HG03354 (cell line): ENCODE measurements around the gene NUP43.
"Not testable (repeated sequence)": the region's sequence is repeated elsewhere in the genome, so short reads cannot be mapped to it uniquely, and the experiment has no call there.

Source experiments
- ATAC-seq: cut with Tn5 transposase; IDR thresholded peaks from one replicate; pipeline ENCODE4 v1.9.1; 2021; ENCODE audit warnings: mild to moderate bottlenecking; ENCODE audit not compliant: unreplicated experiment, poor library complexity, severe bottlenecking

NUP43 gene

GRCh38 chr6:149746147-149746946 is at the start of gene NUP43:
NUP43 (minus strand) TSS chr6:149746529; CDS start chr6:149746495, 34 bp downstream.
- ATAC-seq: peak; percentile 62

GRCh38 chr6:149783551-149783950 is 37.2 kb upstream of the NUP43 start:
- ATAC-seq: no peak

GRCh38 chr6:149782337-149782736 is 36.0 kb upstream of the NUP43 start:
- no peak for ATAC-seq

GRCh38 chr6:149781715-149782114 is 35.4 kb upstream of the NUP43 start:
- ATAC-seq: no peak

- ATAC-seq: no peak
Measured at GRCh38 chr6:149779644-149779963, 33.3 kb upstream of the NUP43 start.

- ATAC-seq: no peak
Measured at GRCh38 chr6:149777624-149778023, 31.3 kb upstream of the NUP43 start.

- ATAC-seq: no peak
Measured at GRCh38 chr6:149771925-149772324, 25.6 kb upstream of the NUP43 start.

GRCh38 chr6:149771185-149771584 is 24.9 kb upstream of the NUP43 start:
- ATAC-seq: no peak

GRCh38 chr6:149769676-149770075 is 23.3 kb upstream of the NUP43 start:
- ATAC-seq: no peak

- no peak for ATAC-seq
Measured at GRCh38 chr6:149766156-149766769, 19.9 kb upstream of the NUP43 start.

- no peak for ATAC-seq
Measured at GRCh38 chr6:149763866-149764265, 17.5 kb upstream of the NUP43 start.

- ATAC-seq: peak; percentile 99
Measured at GRCh38 chr6:149761438-149761837, 15.1 kb upstream of the NUP43 start.

- ATAC-seq: no peak
Measured at GRCh38 chr6:149756261-149756636, 9.9 kb upstream of the NUP43 start.

- peak; percentile 86 for ATAC-seq
Measured at GRCh38 chr6:149755300-149756260, 9.3 kb upstream of the NUP43 start.

- ATAC-seq: no peak
Measured at GRCh38 chr6:149754548-149754947, 8.2 kb upstream of the NUP43 start.

- ATAC-seq: not testable (repeated sequence)
Measured at GRCh38 chr6:149753374-149753637, 7.0 kb upstream of the NUP43 start.

GRCh38 chr6:149752600-149753373 is 6.5 kb upstream of the NUP43 start:
- ATAC-seq: no peak

- ATAC-seq: not testable (repeated sequence)
Measured at GRCh38 chr6:149751920-149752319, 5.6 kb upstream of the NUP43 start.

- no peak for ATAC-seq
Measured at GRCh38 chr6:149751239-149751638, 4.9 kb upstream of the NUP43 start.

GRCh38 chr6:149750136-149750609 is 3.8 kb upstream of the NUP43 start:
- ATAC-seq: peak; percentile 34
